Measurements from ENCODE around the gene SH3RF1. TPM values are rescaled to one million over a fixed set of nuclear protein-coding genes. Genes with fewer than 3 reads are reported as not detected.

Gene SH3RF1
- total and polyA plus RNA-seq, 2 experiments from 2014 or later = 7.8 to 12.4 TPM

DNA sequence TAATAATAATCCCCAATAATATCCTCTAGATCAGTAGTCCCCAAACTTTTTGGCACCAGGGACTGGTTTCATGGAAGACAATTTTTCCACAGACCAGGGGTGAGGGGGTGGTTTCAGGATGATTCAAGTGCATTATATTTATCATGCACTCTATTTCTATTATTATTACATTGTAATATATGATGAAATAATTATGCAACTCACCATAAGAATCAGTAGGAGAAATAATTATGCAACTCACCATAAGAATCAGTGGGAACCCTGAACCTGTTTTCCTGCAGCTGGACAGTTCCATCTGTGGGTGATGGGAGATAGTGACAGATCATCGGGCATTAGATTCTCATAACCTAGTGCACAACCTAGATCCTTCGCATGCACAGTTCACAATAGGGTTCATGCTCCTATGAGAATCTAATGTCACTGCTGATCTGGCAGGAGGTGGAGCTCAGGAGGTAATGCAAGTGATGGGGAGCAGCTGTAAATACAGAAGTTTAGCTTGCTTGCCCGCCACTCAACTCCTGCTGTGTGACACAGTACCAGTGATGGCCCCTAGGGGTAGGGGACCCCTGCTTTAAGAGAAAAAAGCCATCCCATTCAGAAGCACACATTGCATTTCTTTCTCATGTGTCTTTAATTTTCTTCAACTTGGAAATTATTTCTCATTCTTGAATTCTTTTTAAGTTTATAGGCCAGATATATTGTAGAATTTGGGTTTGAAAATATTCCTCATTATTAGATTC lies 16.0 kb upstream of the SH3RF1 start:
- H3K4me3 Mint-ChIP-seq = no peak overlapping the region
- Histone ChIP-seq H3K27ac (ENCODE audit: low read depth) (no peak overlapping the region), H3K36me3 (ENCODE audit: insufficient read depth) (no peaks in the 10 kb centered on the region), H3K9me2 (ENCODE audit: insufficient read depth) (no peaks in the 10 kb centered on the region), H3K79me2 (replicated peaks; ENCODE audit: insufficient read depth) (no peaks in the 10 kb centered on the region), H3K4me3 (no peak overlapping the region), H3F3A (replicated peaks; ENCODE audit: low read depth) (no peaks in the 10 kb centered on the region), H3K4me1 (ENCODE audit: insufficient read depth) (no peaks in the 10 kb centered on the region), H3K27me3 (ENCODE audit: insufficient read depth) (no peaks in the 10 kb centered on the region), H3K4me2 (no peak overlapping the region), H4K20me1 (replicated peaks; ENCODE audit: insufficient read depth) (no peaks in the 10 kb centered on the region), H2AFZ (no peak overlapping the region)
- peak; percentile 52 for DNase-seq (ENCODE audit: low spot score)
- no peak overlapping the region for H3K27ac Mint-ChIP-seq
- H3K36me3 Mint-ChIP-seq (ENCODE audit: low read depth) = peaks cover 4% of the 10 kb centered on the region; the same call in 2 of the 3 replicates
- no peak; the same call in 2 of the 3 replicates for ATAC-seq
- TF ChIP-seq NANOG (IDR thresholded peaks at IDR 0.05; ENCODE audit: borderline replicate concordance) = no peak
- TF ChIP-seq, protein P1, sequence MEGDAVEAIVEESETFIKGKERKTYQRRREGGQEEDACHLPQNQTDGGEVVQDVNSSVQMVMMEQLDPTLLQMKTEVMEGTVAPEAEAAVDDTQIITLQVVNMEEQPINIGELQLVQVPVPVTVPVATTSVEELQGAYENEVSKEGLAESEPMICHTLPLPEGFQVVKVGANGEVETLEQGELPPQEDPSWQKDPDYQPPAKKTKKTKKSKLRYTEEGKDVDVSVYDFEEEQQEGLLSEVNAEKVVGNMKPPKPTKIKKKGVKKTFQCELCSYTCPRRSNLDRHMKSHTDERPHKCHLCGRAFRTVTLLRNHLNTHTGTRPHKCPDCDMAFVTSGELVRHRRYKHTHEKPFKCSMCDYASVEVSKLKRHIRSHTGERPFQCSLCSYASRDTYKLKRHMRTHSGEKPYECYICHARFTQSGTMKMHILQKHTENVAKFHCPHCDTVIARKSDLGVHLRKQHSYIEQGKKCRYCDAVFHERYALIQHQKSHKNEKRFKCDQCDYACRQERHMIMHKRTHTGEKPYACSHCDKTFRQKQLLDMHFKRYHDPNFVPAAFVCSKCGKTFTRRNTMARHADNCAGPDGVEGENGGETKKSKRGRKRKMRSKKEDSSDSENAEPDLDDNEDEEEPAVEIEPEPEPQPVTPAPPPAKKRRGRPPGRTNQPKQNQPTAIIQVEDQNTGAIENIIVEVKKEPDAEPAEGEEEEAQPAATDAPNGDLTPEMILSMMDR (conservative IDR thresholded peaks at IDR 0.05; ENCODE audit: low read depth in 2 of 2) = peak; percentile 17 to 61; a peak in 2 of 4 replicates
- H3K9me3 Mint-ChIP-seq = peaks cover 6% of the 10 kb centered on the region; the same call in 1 of the 3 replicates
- H3K27me3 Mint-ChIP-seq (ENCODE audit: insufficient read depth, low read depth, poor library complexity) = peaks cover 2% of the 10 kb centered on the region
- H3K4me1 Mint-ChIP-seq = peaks cover 6% of the 10 kb centered on the region; the same call in 2 of the 3 replicates

DNA sequence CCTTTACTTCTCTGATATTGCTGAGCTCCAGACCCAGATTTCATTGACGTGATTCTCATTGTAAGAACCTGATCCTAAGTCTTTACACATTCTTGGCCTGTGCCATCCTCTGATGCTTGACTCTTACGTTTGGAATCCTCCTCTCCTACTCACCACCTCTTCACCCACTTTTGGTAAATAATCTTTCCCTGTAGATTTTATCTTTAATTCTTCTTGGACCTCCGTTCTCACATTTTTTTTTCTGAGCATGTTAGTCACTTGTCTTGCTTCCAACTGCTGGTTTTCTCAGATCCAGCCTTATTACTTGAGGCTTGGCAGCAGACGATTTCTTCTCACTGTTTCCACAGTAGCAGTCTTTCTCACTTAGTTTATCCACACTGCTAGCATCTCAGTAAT lies 12.4 kb upstream of the SH3RF1 start:
- Histone ChIP-seq H4K20me1 (replicated peaks; ENCODE audit: insufficient read depth) (no peaks in the 10 kb centered on the region), H3K36me3 (ENCODE audit: insufficient read depth) (no peaks in the 10 kb centered on the region), H2AFZ (no peak overlapping the region), H3K4me3 (no peak overlapping the region), H3K4me1 (ENCODE audit: insufficient read depth) (no peaks in the 10 kb centered on the region), H3F3A (replicated peaks; ENCODE audit: low read depth) (no peaks in the 10 kb centered on the region), H3K4me2 (no peak overlapping the region), H3K27ac (ENCODE audit: low read depth) (no peak overlapping the region), H3K9me2 (ENCODE audit: insufficient read depth) (no peaks in the 10 kb centered on the region), H3K79me2 (replicated peaks; ENCODE audit: insufficient read depth) (no peaks in the 10 kb centered on the region), H3K27me3 (ENCODE audit: insufficient read depth) (no peaks in the 10 kb centered on the region)
- H3K9me3 Mint-ChIP-seq = peaks cover 6% of the 10 kb centered on the region; the same call in 1 of the 3 replicates
- no peaks in the 10 kb centered on the region for H3K27me3 Mint-ChIP-seq (ENCODE audit: insufficient read depth, low read depth, poor library complexity)
- no peak overlapping the region for H3K4me3 Mint-ChIP-seq
- H3K4me1 Mint-ChIP-seq = peaks cover 4% of the 10 kb centered on the region; the same call in 1 of the 3 replicates
- no peak overlapping the region for H3K27ac Mint-ChIP-seq
- DNase-seq (ENCODE audit: low spot score) = no peak
- ATAC-seq = no peak
- H3K36me3 Mint-ChIP-seq (ENCODE audit: low read depth) = peaks cover 4% of the 10 kb centered on the region; the same call in 2 of the 3 replicates
- TF ChIP-seq CREB1 (CRISPR knock-in tag; IDR thresholded peaks at IDR 0.05; ENCODE audit: low read depth) = no peak
- TF ChIP-seq EZH2phosphoT487 (IDR thresholded peaks at IDR 0.05; ENCODE audit: unreplicated experiment) = no peak
- no peak for TF ChIP-seq POLR2AphosphoS5 (IDR thresholded peaks at IDR 0.05; ENCODE audit: low read depth)
- TF ChIP-seq EZH2 (IDR thresholded peaks at IDR 0.05; ENCODE audit: low read depth, unreplicated experiment) = no peak
- TF ChIP-seq ZNF331 (CRISPR knock-in tag; IDR thresholded peaks at IDR 0.05; ENCODE audit: low read depth) = no peak

All from GM23338 (cell line).